Stimulated activated CD8-positive, alpha-beta memory T cell treated with anti-CD3 and anti-CD28 coated beads, Interleukin-4, amount 100 ng/mL, for 48 hours (primary cell): ENCODE data around the gene APLNR.

Experiments
- DNase-seq: peaks from one replicate; pipeline ENCODE4 v3.0.0-alpha.2; 2020

Gene APLNR

DNA sequence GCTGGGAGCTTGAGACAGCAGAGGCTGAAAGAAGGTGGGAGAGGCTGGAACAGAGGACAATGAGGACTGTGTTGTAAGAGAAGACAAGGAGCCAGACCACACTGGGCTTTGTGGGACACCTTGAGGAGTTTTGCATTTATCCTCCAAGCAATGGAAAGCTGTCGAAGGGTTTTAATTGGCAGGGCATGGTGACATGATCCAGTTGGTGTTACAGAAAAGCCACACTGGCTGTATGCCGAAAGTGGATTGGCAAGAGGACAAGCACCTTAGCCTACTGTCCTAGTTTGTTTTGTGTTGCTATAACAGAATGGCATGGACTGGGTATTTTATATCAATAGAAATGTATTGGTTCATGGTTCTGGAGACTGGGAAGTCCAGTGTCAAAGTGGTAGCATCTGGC lies 14.0 kb upstream of the APLNR start:
- no peak for DNase-seq

DNA sequence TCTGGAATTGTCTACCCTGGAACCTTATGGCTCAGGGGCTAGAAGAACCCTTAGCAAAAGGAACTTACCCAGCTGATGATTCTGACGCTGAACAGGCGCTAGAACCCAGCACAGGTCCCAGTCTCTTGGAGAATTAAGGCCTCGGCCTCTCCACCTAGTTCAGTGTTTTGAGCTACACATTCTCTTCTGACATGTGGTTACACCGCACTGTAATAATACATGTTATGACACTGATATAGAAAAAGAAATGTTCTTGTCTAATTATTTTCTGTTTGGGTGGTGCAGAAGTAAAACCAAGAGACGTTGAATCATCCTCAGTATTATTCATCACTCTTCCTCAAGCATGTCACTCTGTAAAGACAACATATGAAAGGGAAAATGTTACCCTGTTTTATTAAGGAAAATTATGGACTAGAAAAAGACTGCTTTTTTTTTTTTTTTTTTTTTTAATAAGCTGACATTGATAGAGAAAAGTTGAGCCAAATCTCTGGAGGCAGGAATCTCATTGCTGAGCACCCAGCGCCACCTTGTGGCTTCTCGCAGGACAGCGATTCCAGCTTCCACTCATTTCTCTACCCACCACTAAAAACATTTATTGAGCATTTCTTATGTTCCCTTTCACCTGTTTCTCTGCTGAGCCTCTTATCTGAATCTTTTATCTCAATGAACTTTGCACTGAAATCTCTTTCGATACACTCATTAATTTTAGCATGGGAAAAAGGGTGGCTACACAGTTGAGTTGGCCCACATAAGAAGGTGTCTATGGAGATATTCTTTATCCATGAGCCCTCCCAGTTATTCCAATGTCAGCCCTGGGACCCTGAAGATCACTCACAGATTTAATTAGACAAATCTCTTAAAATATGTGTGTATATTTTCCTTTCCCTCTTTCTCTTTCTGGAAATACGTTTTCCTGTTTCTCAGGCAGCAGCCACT lies 12.6 kb upstream of the APLNR start:
- DNase-seq: peak; percentile 74

DNA sequence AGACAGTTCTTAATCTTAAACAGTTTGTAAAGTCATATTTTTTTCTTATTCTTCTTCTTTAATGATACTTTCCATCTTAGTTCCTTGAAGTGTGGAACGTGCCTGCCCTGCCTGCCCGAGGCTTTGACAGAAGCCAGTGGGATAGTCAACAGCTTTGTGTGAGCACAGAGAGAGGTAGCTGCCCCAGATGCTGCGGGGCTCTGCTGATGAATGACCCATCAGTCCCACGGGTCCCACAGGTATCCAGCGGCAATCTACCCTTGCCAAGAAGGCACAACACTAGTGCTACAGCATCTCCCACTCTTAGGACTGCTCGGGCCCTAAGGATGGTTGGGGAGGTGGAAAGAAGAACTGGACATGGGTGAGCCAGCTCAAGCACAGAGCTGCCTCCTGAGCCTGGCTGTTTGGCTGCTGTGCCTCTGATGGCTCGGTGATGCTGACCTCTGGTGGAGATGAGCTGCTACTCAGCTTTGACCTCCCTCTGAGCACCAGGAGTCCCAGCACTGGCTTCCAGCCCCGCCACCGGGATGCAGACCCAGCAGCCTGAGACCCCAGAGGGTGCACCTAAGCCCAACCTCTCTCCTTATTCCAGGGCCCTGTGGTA lies 11.8 kb upstream of the APLNR start:
- DNase-seq: peak; percentile 47

DNA sequence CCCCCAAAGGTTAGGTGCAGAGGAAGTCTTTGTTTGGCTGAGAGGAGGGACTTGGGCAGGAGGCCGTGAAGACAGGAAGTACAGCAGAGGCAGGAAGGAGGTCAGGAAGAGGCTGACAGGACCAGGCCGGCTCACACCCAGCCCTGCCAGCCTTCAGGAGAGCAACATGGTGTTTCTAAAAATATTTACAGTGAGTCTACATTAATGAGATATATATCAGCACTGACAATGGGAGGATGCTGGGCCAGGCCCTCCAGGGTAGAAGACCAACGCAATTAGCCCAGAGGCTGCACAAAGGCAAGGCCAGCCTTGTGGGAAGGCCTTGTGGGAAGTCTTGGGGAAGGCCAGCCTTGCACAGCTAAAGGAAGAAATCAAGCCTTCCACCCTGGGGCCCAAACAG lies 7.9 kb upstream of the APLNR start:
- DNase-seq: no peak

DNA sequence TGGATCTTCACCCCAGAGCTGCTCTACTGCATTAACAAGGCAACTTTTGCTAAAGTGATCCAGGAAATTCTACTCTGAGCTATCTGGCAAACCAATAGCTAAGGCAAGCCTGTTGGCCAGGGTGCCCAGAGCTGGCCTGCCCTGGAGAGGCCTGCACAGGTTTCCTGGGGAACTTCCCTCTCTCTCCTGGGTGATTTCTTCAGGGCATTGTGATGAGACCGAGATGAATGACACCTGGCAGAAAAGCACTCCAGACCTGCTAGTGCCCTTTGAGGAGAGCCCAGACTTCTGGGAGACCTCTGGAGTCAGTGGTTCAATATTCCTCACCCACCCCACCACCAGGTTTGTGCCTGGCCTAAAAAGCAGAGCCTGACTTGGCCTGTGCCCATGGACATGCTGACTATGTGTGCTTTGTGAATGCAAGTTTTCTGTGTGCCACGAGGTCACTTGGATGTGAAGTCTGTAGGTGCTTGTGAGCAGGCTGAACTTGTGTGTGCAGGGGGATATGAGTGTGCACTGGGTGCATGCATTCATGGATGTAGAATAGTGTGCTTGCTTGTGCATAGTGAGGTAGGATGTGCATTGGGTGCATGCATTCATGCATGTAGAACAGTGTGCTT lies 4.4 kb upstream of the APLNR start:
- DNase-seq: no peak

DNA sequence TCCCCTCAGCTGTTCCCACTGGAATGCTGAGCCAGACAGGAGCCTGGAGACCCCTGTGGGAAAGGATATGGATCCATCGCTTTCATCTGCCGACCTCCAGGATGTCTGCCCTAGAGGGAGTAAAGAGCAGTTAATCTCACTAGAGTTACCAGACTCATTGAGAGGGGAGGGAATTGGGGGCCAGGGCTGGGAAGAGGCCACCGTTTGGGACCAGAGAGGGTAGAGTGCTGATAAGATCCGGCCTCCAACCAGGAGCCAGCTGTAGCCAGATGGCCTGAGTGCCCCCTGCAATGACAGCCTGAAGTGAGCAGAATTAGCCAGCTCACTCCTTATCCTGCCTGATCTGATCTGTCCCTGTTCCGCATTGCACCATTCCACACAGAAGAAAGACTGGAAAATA lies 3.7 kb upstream of the APLNR start:
- DNase-seq: no peak

DNA sequence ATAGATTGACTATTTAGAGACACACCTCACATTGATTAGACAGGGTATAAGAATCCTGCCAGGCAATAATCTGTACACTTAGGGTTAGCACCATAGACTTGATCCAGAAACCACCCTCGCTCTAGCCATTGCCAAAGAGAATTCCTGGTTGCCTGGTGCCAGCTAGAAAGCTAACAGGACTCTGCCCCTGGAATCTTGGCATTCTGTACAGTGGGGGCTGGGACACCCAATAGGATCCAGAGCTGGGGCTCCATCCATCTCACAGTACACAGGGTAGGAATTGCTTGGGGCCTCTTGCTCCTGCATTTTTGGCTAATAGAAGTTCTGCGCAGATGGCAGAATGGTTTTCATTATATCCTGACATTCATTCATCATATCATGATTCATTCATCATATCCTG lies 3.0 kb upstream of the APLNR start:
- DNase-seq: no peak

DNA sequence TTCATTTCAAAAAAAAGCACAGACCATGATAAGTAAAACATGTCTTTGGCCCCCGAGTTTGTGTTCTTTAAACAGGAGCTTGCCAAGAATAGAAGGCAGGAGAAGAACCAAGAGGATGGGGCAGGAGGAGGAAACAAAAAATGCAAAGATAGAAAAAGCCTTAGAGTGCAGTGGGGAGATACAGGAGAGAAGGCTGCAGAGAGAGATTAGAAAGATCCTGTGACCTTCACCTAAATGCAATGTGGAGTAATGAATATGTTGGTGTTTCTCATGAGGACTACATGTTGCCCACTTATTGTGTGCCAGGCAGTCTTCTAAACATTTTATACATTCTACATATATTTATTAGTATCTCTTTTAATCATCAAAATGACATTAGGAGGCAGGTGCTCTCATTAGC lies 2.3 kb upstream of the APLNR start:
- DNase-seq: no peak

DNA sequence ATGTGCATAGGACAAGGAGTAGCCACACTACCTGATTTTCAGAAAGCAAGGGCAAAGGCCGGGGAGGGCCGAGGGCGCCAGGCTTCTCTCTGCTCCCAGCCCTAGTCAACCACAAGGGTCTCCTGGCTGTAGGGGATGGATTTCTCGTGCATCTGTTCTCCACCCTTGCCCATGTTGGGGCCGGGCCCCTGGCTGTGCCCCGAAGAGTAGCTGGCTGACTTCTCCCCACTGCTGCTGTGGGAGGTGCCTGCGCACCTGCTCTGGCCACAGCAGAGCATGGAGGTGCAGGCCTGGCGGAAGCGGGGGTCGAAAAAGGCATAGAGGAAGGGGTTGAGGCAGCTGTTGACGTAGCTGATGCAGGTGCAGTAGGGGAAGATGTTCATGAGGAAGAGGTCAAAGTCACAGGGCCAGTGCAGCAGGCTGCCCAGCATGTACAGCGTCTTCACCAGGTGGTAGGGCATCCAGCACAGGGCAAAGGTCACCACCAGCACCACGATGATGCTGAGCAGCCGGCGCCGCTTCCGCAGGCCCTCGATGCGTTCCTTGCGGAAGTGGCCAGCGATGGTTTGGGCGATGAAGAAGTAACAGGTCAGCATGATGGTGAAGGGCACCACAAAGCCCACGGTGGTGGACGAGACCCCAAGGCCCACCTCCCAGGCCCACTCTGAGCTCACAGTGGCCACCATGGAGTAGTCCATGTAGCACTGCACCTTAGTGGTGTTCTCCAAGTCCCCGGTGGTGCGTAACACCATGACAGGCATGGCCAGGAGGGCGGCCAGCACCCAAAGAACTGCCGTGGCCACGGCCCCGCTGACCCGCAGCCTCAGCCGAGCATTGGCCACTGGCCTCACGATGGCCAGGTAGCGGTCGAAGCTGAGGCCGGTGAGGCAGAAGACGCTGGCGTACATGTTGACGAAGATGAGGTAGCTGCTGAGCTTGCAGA lies 1.0 kb downstream of the APLNR start:
- no peak for DNase-seq

DNA sequence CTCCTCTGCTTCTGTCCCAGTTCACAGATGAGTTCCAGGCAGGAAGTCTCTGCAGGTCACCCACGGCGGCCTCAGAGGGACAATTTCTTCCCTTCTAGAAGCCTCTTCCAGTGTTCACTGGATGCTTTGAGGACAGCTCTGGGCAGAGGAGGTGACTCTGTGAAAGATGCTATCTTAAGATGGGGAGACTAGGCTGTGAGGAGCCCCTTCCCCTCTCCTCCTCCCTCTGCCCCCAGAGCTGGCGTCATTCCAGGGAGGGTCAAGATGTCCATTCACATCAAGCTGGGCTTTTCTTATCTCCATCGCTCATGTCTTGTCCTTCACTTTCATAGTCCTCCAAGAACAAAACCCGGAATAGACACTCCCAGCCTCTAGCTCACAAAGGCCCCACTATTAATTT lies 3.3 kb downstream of the APLNR start:
- DNase-seq: no peak

DNA sequence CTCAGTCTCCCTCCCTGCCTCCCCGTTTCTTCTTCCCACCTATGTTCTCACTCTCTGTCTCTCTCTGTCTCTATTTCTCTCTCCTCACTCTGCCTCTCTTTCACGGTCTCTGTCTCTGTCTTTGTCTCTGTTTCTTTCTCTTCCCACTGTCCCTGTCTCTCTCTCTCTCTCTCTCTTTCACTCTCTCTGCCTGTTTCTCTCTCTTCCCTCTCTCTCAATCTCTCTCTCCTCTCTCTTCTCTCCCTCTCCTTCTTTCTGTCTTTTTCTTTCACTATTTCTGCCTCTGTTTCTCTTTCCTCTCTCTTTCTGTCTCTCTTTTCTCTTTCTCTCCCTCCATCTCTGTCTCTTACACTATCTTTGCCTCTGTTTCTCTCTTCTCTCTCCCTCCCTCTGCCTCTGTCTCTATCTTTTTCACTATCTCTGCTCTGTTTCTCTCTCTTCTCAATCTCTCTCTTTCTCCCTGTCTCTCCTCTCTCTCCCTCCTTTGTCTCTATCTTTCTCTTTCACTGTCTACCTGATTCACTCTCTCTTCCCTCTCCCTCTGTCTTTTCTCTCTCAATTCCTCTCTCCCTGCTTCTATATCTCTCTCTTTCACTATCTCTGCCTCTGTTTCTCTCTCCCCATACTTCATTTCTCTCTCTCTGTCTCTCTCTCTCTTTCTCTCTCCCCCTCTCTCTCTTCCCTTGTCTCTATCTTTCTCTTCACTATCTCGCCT lies 5.4 kb downstream of the APLNR start:
- no peak for DNase-seq

DNA sequence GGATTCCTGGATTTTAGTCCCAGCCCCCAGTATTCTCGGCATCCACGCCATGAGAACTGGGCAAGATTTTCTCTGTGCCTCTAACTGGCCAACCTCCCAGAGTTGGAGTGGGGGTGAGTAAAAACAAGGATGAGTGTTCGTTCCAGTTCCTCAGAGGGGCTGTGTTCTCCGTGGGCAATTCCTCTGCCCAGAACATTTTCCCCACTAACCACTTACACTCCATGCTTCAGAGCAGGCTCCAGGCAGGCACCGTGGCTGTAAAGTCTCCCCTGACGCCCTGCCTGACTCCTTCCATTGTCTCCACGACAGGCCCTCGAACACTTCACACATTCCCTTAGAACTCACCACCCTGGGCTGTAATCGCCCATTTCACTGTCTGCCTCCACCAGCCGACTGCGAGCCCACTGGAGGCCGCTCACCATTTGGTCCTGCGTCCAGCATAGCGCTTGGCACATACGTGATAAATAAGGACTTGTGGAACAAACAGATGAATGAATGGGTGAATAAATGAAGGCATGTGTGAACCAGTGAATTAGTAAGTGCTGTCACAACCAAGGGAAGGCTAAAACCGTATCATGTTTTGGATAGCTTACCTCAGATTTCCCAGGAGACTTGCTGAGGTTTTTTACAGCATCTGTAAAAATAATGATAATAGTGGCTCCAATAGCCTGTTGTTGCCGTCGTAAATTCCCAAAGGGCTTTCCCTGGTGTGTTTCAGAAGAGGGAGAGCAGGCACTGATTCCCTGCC lies 6.1 kb downstream of the APLNR start:
- DNase-seq: no peak

DNA sequence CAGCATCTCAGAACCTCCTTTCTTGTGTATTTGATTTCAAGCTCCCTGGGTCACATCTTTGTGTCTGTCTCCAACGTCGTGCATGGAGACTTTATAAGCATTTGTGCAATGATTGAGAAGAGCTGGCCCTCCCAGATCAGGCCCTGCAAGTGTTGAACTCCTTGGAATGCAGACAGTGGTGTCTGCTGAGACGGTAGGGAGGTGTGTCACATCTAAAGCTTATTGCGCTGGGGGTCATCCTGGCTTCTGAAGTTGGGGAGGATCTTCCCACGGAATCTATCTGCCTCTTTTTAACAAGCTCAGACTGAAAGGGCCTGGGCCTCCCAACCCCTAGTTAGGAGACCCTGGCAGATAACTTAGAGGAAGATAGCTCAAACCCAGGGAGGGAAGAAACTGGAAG lies 6.7 kb downstream of the APLNR start:
- DNase-seq: no peak

DNA sequence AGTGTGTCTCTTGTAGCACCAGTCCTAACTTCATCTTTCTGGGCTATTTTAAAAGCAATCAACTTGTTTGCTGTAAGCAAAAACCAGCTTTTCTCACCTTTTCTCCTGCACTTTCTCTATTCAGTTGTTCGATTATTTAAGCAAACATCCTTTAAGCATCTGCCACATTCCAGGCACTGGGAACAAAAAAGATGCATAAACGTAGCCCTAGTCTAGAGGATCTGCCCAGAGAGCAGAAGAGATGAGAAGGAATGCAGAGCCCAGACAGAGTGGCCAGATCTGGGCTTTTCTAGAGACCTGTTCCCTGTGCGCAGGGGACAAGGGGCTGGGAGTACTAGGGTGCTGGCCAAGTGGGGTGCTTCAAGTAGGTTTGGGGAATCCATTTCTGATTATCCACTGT lies 8.4 kb downstream of the APLNR start:
- no peak for DNase-seq

DNA sequence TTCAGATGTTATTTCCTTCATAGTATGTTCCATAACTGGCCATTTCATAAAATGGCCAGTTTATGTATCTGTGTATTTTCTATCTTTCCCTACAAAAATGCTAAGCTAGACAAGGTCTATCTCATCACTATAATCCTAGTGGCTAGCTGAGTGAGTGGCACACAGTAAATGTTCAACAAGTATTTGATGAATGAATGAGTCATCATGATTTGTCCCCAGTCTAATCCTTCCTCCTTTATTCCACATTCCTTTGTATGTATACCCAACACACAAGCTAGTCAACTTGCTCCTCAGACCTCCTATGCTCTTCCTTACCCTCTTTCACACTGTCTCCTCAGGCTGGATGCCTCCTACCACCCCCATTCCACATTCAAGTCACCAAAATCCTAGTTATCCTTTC lies 12.5 kb downstream of the APLNR start:
- no peak for DNase-seq

DNA sequence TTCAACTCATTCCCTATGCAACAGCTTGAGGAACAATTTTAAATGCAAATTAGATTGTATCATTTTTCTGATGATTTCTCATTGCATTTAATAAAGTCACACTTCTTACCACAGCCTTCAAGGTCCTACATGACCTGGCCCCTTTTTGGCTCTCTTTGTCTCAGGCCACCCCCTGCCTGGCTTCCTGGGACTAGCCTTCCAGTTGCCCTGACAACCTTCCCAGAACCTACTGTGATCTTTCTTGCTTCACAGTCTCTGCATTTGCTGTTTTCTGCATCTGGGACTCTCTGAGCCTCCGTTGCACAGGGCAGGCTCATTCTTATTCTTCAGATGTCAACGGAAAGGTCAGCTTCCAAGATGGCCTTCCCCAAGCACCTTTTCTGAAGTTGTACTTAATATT lies 12.9 kb downstream of the APLNR start:
- DNase-seq: no peak

DNA sequence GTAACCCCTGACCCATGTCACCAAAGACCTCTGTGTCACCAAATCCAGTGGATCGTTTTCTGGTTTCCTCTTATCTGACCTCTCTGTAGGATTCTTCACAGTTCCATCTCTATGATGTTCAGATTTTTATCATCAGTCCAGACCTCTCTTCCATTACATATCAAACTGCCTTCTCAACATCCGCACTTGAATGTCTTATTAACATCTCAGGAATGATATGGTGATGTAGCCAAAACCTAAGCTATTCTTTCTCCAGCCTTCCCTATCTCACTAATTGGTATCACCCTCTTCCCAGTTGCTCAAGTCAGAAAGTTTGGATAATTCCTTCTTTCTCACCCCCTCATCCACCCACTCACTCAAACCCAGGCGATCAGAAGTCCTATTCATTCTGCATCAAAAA lies 13.4 kb downstream of the APLNR start:
- DNase-seq: no peak

DNA sequence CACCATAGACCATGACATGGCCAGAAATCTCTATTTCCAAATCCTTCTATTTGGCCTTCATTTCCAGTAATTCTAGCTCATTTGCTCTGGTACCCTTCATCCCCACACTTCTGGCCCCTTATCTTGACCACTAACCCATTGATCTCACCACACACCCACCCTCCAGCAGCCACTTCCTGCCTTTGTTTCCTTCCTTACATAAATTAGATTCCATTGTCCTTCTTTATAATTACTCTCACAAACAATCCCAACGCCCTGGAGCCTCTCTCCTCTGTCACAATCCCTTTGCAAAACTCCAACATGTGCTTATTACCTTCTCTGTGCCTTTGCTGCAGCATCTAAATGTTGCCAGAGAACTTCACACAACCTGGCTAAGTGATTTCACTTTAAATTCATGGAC lies 14.8 kb downstream of the APLNR start:
- DNase-seq: no peak

DNA sequence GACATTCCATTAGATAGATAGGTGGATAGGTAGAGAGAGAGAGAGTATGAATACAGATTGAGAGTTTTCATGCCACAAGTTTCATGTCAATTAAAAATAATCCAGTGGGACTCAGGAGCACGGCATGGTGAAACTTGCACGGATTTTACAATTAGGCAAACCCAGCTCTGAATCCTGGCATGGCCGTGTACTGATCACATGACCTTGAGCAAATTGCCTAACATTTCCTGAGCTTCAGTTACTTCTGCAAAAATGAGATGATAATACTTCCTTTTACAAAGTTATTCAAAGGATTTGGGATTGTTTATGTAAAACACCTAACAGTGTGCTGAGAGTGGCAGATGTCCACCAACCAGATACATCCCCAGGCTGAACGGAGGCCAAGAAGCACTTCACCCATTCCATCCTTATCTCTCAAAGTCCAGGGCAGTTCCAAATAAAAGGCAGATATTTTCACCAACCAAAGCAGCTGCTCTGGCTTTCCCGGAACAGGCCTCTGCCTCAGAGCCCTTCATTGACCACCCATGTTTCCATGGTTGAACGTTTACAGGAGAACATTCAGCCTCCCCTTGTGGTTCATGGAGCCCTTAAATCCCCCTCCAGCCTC lies 17.9 kb downstream of the APLNR start:
- DNase-seq: no peak

DNA sequence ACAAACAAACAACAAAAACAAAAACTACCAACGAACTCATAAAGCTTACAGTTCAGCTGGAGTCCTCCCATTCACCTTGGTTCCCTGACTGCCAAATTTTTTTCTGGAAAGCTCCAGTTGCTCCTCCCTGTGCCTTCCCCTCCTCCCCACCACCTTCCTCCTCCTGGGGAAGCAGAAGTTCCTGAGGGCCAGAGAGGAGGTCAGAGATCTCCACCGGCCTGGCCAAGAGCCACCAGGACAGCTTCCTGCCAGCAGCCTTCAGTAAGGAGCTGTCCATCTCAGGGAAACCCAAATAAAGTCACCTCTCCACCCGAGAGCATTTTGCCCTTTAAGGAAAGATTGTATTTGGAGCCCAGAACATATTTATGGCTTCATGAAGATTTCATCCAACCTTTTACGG lies 20.0 kb downstream of the APLNR start:
- DNase-seq: no peak

DNA sequence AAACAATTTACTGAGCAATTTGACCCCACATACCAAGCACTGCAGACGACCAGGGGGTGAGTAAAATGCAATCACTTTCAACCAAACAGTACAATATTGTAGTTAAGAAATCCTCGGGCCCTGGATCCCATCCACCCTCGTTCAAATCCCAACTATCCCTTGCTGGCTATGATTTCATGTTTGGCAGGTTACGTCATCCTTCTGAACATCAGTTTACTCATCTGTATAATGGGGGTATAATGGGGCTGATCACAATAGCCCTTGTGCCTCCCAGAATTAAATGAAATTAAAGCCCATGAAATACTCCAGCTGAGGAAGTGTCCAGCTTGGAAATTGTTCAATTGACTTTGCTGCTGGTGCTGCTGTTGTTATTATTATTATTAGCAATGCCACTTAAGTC lies 20.6 kb downstream of the APLNR start:
- DNase-seq: no peak
